ENCODE results near the gene EIF3J.
"Not testable (repeated sequence)": the region's sequence is repeated elsewhere in the genome, so short reads cannot be mapped to it uniquely, and the experiment has no call there.

The EIF3J gene, protein sequence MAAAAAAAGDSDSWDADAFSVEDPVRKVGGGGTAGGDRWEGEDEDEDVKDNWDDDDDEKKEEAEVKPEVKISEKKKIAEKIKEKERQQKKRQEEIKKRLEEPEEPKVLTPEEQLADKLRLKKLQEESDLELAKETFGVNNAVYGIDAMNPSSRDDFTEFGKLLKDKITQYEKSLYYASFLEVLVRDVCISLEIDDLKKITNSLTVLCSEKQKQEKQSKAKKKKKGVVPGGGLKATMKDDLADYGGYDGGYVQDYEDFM

DNA sequence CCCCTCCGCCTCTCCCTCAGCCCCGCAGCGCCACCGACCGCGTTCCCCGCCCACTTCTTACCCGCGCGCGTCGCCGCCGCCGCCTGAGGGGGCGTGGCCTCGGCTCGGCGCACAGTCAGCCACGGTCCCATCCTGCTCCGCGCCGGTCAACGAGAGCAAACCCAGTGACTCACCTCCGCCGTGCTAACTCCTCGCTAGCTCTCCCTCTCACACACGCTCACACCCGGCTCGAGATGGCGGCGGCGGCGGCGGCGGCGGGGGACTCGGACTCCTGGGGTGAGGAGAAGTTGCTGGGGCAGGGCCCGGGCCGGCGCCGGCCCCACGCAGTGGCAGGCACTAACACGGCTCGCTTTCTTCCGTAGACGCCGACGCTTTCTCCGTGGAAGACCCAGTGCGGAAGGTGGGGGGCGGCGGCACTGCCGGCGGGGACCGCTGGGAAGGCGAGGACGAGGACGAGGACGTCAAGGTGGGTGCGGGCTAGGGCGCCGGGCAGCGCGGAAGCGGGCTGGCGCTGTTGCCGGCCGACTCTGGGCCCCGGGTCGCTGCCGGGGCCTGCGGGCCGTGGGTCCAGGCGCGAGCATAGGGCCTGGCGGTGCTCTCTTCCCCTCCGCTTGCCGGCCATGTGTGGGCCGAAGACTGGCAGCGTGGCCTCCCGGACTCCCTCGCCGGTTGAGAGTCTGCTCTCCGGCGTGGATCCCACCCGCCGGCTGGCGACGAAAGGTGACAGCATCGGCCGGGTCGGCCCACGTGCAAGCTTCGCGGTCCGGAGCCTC lies at the start of gene EIF3J:
EIF3J (plus strand) TSS at position 186 of the 773 bp plus-strand sequence; CDS start at position 234, 48 bp downstream.
- DNase-seq (ENCODE audit: low read depth in 2 of 2): peak; percentile 87 to 90

DNA sequence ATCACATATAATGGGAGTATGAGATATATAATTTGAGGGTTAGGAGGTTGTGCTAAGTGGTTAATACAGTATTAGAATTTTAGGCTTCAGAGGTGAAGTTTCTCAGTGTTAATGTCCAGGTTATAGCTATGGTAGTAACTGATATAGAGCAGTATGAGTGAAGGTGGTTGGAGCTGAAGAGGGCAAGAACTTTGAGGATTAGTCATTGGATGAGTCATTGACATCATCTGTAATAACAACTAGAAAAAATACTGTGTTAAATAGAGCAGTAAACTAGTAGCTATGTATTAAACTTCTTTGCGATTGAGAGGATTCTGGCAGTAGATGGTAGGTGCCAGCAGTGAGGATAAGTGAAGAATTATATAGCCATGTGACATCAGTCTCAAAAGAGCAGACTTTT lies 47.5 kb upstream of the EIF3J start:
- no peak for DNase-seq (ENCODE audit: low read depth in 2 of 2)

DNA sequence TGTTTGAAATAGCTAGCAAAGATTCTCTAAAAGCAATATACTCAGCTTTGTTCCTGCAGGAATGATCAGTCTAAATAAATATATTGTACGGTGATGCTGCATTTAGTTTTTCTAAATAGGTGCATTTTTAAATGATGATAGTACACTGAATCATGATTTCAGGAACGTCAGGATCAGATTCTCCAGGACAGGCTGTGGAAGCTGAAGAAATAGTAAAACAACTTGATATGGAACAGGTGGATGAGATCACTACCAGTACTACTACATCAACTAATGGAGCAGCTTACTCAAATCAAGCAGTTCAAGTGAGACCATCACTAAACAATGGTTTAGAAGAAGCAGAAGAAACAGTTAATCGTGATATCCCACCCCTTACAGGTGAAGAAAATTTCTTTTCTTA lies 46.3 kb upstream of the EIF3J start:
- no peak for DNase-seq (ENCODE audit: low read depth in 2 of 2)

DNA sequence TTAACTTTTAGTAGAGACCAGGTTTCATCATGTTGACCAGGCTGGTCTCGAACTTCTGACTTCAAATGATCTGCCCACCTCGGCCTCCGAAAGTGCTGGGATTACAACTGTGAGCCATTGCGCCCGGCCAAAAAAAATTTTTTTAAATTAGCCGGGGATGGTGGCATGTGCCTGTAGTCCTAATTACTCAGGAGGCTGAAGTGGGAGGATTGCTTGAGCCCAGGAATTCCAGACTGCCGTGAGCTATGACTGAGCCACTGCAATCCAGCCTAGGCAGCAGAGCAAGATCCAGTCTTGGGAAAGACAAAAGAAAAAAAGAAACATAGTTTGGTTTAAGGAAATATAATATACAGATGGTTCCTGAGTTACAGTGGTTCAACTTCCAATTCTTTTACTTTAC lies 44.9 kb upstream of the EIF3J start:
- no peak for DNase-seq (ENCODE audit: low read depth in 2 of 2)

DNA sequence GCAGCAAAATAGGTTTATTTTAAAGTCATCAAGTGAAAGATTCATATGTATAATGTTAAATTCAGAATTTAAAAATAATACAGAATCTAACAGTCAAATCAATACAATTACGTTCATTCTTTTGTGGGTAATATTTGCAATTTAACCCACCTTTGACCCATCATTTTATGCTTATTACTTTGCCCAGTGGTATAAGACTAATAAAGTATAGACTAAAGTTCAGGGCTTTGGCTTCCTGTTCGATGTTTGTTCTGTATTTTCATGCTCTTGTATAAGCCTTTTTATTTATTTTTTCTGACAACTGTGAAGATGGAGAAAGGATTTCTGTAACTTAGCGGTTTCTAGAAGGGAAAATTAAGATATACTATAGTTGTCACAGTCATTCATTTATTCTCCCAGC lies 44.3 kb upstream of the EIF3J start:
- DNase-seq (ENCODE audit: low read depth in 2 of 2): no peak

DNA sequence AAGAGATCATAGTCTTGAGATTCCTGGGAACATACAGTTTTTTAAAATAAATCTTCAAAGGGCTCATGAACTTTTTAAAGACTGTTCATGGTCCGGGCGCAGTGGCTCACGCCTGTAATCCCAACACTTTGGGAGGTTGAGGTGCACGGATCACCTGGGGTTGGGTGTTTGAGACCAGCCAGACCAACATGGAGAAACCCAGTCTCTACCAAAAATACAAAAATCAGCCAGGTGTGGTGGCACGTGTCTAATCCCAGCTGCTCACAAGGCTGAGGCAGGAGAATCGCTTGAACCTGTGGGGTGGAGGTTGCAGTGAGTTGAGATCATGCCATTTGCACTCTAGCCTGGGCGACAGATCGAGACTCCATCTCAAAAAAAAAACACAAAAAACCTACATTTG lies 41.4 kb upstream of the EIF3J start:
- no peak for DNase-seq (ENCODE audit: low read depth in 2 of 2)

DNA sequence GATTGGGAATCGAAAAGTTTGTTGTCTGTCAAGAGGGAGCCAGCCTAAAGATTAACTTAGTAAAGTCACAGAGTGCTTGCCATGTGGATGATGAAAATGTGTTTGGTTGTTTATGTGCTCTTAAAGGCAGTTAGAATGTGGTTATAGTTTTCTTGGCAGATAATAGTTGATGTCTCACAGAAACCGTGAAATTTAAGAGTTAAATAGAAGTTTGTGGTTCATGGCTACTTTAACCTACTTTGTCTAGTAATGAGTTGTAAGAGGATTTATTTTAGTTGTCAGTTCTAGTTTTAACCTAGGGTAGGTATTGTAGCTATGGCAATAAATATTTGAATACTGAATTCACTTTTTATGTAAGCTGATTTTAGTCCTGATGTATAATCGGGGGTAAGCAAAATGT lies 36.4 kb upstream of the EIF3J start:
- DNase-seq (ENCODE audit: low read depth in 2 of 2): no peak

DNA sequence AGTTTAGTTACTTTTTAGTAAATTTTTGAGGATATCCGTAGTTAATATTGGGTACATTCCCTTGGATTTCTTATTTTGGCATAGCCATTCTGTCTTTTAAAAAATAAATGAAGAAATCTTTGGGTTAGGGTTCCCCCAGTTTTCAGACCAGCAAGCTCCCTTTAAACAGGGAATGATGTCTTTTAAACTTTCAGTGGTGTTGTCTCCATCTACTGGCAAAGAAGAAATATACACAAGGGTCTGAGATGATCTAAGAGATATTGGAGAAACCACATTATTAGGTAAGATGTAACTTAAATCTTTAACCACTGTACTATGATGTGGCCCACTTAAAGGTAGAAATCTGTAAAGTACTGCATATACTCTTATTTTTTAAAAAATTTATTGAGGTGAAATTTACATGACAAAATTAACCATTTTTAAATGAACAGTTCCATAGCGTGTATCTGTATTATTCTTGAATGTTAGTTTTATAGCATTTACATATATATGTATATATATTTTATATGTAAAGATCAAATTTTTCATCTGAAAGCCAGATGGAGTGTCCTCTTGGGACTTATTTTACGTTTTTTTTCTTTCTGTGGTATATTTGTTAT lies 35.1 kb upstream of the EIF3J start:
- DNase-seq (ENCODE audit: low read depth in 2 of 2): no peak

DNA sequence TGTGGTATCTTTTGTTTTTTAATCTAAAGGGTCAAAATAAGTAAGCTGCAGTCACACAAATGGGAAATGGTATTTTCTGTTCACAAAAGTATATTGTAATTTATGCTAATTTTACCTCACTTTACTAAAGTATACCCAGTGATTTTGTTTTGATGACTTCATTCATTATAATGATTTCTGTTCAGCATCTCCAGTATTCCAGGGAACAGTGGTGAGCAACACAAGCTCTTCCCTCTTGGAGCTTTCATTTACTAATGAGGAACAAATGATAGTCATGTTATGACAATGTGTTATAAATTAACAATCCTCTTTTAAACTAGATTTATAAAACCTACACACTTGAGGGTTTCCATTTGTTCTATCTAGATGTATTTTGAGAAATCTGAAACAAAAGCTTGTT lies 20.5 kb upstream of the EIF3J start:
- no peak for DNase-seq (ENCODE audit: low read depth in 2 of 2)

DNA sequence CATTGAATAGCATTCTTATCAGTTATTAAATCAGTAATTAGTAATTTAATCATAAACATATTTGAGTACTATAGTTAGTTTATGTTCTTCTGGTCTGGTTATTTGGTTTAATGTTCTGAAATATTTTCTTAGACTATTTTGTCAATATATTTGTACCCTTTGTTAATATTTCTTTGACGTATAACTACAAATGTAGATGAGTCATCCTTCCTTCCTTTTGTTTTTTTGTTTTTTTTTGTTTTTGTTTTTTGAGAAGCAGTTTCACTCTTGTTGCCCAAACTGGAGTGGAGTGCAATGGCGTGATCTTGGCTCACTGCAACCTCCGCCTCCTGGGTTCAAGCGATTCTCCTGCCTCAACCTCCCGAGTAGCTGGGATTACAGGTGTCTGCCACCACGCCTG lies 17.4 kb upstream of the EIF3J start:
- no peak for DNase-seq (ENCODE audit: low read depth in 2 of 2)

DNA sequence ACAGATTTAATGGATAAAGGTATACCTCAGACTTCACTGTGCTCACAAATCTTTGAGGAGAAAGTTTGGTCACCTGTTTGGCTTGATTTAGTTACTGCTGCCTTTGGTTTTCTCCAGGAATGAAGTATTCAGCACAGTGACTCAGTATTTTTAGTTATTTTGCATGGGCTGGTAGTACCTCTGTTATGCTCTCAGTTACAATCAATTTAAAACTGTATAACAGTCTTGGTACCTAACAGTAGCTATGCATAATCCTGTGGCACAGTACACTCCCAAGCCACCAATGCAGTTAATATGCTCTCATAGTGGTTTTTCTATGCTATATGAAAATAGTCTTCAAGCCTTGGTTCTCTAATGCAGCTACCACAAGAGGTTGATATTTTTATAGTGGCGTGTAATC lies 11.9 kb upstream of the EIF3J start:
- DNase-seq (ENCODE audit: low read depth in 2 of 2): no peak

DNA sequence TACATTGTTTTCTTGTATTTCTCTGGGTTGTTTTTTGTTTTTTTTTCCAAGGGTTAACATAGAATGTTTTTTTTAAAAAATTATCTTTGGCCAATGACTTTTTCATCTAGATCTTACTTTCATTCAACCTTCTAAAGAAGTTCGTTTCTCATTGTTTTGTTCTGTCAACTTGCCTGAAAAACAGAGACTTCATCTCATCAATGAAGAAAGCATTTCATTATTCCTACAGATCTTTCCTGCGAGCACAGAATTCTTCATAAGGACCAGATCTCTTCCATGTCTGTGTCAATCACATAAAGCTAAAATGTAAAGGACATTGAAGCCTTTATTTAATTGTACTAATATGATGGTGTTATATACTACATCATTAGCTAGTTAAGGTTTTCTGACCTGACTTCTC lies 9.7 kb upstream of the EIF3J start:
- DNase-seq (ENCODE audit: low read depth in 2 of 2): no peak

DNA sequence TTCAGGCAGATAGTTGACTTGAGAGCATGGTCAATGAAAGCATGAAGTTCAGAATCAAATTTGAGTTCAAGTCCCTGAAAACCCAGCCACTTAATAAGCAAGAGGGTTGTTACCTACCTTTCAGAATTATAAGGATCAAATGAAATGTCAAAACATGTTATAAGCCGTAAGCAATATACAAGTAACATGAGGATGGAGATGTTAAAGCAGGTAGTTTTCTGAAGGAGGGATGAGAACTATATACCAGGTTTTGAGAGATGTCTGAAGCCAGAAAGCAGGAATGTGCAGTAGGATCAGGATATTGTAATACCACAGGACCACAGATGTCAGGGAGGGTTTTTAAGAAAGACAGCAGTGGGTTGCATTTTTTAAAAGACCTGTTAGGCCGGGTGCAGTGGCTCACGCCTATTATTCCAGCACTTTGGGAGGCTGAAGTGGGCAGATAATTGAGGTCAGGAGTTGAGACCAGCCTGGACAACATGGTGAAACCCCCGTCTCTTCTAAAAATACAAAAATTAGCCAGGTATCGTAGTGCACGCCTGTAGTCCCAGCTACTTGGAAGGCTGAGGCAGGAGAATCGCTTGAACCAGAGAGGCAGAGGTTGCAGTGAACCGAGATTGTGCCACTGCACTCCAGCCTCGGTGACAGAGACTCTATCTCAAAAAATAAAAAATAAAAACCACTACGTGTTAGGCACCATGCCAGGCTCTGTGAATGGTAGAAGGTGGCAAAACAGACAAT lies 6.9 kb upstream of the EIF3J start:
- DNase-seq (ENCODE audit: low read depth in 2 of 2): no peak

DNA sequence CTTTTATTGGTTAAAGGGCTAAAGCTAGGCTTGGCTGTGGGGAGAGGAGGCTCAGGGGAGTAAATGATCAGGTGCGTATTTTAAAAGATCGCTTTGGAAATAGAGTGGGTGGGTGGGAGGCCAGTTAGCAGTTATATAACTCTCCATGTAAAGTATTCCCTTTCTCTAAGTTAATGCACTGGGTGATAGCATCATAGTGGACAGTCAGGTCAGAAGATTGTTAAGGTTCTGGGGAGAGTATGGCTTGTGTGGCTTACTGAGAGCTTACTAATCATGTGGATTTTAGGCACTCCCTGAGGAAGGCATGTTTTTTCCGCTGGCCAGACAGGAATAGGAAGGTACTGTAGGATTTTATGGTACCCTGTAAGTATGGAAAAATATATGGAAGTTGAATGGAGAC lies 6.3 kb upstream of the EIF3J start:
- DNase-seq (ENCODE audit: low read depth in 2 of 2): no peak

DNA sequence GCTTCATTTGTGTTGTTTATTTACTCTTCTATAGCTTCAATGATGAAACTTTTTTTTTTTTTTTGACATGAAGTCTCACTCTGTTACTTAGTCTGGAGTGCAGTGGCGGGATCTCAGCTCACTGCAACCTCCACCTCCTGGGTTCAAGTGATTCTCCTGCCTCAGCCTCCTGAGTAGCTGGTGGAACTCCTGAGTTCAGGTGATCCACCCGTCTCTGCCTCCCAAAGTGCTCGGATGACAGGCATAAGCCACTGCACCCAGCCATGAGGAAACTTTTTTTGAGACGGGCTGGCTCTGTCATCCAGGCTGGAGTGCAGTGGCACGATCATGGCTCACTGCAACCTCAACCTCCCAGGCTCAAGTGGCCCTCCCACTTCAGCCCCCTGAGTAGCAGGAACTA lies 4.7 kb upstream of the EIF3J start:
- not testable (repeated sequence) for DNase-seq (ENCODE audit: low read depth in 2 of 2)

DNA sequence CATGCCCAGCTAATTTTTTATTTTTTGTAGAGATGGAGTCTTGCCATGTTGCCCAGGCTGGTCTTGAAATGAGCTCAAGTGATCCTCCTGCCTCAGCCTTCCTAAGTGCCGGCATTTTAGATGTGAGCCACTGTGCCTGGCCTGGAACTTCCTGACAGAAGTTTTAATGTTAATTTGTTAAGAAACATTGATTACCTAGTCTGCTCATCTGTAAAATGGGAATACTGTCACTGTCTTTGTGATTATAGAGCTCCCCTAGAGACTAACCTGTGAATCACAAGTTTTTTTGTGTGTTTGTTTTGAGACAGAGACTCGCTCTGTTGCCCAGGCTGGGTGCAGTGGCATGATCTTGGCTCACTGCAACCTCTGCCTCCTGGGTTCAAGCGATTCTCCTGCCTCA lies 4.3 kb upstream of the EIF3J start:
- no peak for DNase-seq (ENCODE audit: low read depth in 2 of 2)

DNA sequence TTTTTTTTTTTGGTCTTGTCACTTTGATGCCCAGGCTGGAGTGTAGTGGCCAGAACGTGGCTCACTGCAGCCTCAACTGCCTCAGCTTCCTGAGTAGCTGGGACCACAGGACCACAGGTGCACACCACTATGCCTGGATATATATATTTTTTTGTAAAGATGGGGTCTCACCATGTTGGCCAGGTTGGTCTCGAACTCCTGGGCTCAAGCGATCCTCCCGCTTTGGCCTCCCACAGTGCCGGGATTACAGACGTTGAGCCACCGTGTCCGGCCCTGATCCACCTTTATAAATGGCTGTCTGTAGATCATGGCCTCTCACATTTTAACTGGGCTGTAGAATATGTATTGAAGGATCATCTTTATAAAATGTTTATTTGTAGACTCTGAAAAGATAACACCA lies 1.9 kb upstream of the EIF3J start:
- no peak for DNase-seq (ENCODE audit: low read depth in 2 of 2)

DNA sequence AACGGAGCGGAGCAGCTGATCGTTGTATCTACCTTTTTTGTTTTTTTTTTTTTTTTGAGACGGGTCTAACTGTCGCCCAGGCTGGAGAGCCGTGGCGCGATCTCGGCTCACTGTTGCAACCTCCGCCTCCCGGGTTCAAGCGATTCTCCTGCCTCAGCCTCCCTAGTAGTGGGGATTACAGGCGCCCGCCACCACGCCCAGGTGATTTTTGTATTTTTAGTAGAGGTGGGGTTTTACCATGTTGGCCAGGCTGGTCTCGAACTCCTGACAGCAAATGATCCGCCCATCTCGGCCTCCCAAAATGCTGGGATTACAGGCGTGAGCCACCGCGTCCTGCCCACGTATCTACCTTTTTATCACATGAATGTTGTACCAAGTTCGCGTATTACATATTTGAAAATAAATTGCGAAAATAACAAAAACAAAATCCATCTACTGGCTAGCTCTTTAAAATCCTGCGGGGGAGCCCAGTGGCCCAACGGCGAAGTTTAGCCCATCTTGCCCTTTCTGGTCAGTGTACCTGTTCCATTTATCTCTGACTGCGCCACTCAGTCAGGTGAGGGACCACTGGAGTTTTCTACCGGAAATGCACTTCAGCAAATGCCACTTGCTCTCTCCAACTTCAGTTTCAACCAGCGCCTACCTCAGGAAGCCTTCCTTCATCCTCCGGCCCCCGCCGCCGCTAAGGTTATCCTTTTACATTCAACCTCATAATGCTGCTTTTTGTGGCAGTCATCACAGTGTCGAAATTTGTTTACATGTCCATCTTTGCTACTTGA lies 1.2 kb upstream of the EIF3J start:
- no peak for DNase-seq (ENCODE audit: low read depth in 2 of 2)

DNA sequence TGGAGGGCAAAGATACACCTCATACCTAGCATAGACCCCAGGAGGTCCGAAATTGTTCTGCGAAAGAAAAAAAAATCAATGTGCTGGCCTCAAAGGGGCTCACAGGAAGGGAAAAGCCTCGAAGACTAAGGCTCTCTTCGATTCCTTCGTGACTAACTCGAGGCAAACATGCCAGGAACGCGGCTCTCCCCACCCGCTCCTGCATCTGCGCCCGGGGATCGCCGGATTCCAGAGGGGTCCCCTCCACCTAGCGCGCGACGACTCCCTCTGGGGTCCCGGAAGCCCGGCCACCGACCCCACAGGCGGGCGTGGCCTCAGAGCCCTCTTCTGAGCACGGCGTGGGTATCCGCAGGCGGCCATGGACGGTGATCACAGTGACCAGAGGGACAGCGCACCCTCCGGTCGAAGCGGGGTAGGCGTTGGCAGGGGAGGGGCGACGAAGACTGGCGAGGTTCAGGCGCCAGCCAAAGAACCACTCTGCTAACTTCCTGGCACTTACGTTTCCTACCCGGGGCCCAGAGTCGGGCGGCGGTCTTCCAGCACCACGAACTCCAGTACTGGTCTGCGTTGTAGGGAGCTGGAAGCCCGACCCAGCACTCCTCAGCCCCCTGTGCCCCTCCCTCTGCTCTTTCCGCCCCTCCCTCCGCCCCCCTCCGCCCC lies 515 bp upstream of the EIF3J start:
- no peak for DNase-seq (ENCODE audit: low read depth in 2 of 2)

DNA sequence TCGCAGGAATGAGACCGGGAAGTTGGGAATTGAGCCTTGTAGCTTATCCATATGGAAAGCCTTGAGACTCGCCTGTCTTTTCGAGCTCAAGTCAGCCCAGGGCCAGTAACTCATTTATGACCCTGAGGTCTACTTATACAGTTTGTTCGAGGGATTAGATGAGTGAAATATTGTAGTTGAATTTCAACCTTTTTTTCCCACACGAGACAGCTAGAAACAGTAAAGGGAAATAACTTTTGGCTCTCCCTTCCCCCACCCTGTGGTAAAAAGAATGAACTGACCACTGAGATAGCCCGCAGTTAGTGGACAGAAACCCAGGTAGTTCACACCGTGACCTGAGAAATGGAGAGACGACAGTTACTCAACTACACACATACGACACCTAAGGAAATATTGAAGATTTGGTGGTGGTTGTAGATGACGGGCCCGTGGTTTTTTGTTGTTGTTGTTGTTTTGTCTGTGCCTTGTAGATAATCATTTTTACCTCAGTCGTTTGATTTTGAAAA lies 841 bp downstream of the EIF3J start:
- no peak for DNase-seq (ENCODE audit: low read depth in 2 of 2)

All from activated CD8-positive, alpha-beta memory T cell treated with anti-CD3 and anti-CD28 coated beads for 4 hours (primary cell).